Neural cell (in vitro differentiated cells): Measurements from ENCODE around the gene RHAG.

Experiments used
- CTCF ChIP-seq: fragments of 450-650 bp; IDR thresholded peaks from 2 replicates; pipeline ENCODE4 v1.5.1; 2014; ENCODE audit warnings: antibody characterized with exemption, mild to moderate bottlenecking, moderate library complexity; ENCODE audit not compliant: poor library complexity, severe bottlenecking
- EP300 ChIP-seq: fragments of 450-650 bp; conservative IDR thresholded peaks from 2 replicates; pipeline ENCODE4 v1.6.1; 2014; ENCODE audit warnings: antibody characterized with exemption, mild to moderate bottlenecking, moderate library complexity; ENCODE audit not compliant: poor library complexity, severe bottlenecking
- EZH2 ChIP-seq: fragments of 200-600, 300-800 bp; shearing (Covaris generic), sonication (generic); IDR thresholded peaks from 2 replicates; pipeline ENCODE4 v1.6.1; 2014; ENCODE audit warnings: antibody characterized with exemption, low read length, borderline replicate concordance, mild to moderate bottlenecking; ENCODE audit not compliant: insufficient read depth, poor library complexity, severe bottlenecking
- MXI1 ChIP-seq: fragments of 450-650 bp; conservative IDR thresholded peaks from 2 replicates; pipeline ENCODE4 v1.6.1; 2014; ENCODE audit warnings: antibody characterized with exemption, mild to moderate bottlenecking; ENCODE audit not compliant: poor library complexity, severe bottlenecking
- POLR2AphosphoS5 ChIP-seq: IDR thresholded peaks from 2 replicates; pipeline ENCODE4 v1.6.1; 2012
- RAD21 ChIP-seq: fragments of 450-650 bp; conservative IDR thresholded peaks from 2 replicates; pipeline ENCODE4 v1.6.1; 2014; ENCODE audit warnings: antibody characterized with exemption, mild to moderate bottlenecking, moderate library complexity
- SMC3 ChIP-seq: fragments of 450-650 bp; conservative IDR thresholded peaks from 2 replicates; pipeline ENCODE4 v1.6.1; 2014; ENCODE audit warnings: antibody characterized with exemption, mild to moderate bottlenecking, moderate library complexity; ENCODE audit not compliant: poor library complexity
- TAF1 ChIP-seq: IDR thresholded peaks from 2 replicates; pipeline ENCODE4 v1.6.1; 2012; ENCODE audit warnings: low read depth
- TF ChIP-seq, protein P1 (sequence below): IDR thresholded peaks from 2 replicates; pipeline ENCODE4 v1.6.1; 2012; ENCODE audit warnings: borderline replicate concordance

DNA sequence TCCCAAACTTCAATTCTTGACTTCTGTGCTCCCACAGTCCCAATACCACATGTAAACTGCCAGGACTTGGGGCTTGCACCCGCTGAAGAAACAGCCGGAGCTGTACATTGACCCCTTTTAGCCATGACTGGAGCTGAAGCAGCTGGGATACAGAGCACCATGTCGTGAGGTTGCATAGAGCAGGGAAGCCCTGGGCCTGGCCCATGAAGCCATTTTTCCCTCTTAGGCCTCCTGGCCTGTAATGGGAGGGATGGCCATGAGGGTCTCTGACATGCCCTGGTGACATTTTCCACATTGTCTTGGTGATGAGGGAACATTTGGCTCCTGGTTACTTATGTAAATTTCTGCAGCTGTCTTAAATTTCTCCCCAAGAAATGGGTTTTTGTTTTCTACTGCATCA is 9.8 kb downstream of the RHAG start:
- TF ChIP-seq, protein P1, sequence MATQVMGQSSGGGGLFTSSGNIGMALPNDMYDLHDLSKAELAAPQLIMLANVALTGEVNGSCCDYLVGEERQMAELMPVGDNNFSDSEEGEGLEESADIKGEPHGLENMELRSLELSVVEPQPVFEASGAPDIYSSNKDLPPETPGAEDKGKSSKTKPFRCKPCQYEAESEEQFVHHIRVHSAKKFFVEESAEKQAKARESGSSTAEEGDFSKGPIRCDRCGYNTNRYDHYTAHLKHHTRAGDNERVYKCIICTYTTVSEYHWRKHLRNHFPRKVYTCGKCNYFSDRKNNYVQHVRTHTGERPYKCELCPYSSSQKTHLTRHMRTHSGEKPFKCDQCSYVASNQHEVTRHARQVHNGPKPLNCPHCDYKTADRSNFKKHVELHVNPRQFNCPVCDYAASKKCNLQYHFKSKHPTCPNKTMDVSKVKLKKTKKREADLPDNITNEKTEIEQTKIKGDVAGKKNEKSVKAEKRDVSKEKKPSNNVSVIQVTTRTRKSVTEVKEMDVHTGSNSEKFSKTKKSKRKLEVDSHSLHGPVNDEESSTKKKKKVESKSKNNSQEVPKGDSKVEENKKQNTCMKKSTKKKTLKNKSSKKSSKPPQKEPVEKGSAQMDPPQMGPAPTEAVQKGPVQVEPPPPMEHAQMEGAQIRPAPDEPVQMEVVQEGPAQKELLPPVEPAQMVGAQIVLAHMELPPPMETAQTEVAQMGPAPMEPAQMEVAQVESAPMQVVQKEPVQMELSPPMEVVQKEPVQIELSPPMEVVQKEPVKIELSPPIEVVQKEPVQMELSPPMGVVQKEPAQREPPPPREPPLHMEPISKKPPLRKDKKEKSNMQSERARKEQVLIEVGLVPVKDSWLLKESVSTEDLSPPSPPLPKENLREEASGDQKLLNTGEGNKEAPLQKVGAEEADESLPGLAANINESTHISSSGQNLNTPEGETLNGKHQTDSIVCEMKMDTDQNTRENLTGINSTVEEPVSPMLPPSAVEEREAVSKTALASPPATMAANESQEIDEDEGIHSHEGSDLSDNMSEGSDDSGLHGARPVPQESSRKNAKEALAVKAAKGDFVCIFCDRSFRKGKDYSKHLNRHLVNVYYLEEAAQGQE, result no peak
- TF ChIP-seq EZH2, result no peak
- no peak for TF ChIP-seq CTCF
- no peak for TF ChIP-seq POLR2AphosphoS5
- TF ChIP-seq SMC3, result no peak
- TF ChIP-seq MXI1, result no peak
- TF ChIP-seq EP300, result no peak
- TF ChIP-seq RAD21, result no peak
- TF ChIP-seq TAF1, result no peak
